ENCODE results near the gene PCDH15.

The PCDH15 gene

DNA sequence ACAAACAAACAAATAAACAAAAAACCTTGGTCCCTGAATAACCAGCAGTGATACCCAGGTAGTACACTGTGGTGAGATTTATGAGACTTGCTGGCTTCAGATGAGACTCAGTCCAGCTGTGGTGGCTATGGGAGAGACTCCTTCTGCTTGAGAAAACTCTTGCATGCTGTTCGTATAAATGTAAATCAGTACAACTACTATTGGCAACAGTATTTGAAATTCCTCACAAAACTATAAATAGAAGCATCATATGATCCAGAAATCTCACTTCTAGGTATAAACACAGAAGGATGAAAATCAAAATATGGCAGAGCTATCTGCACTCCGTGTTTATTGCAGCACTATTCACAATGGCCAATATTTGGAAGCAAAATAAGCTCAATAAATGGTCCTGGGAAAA is 692.1 kb downstream of the PCDH15 start:
- no peak for DNase-seq

DNA sequence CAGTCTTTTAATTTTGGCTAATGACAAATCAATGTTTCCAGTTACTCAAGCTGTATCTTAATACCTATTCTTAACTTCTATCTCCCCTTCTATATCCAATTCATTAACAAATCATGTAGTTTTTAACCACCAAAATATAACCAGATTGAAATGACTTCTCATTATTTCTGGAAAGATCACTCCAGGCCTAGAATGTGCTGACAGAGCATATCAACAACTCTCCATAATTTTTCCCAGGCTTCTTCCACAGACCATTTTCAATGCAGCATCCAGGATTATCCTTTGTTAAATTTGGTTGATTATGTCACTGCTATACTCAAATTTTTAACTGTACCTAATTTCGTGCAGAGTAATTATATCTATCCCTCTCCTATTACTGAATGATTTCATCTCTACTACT is 704.1 kb downstream of the PCDH15 start:
- DNase-seq: no peak

DNA sequence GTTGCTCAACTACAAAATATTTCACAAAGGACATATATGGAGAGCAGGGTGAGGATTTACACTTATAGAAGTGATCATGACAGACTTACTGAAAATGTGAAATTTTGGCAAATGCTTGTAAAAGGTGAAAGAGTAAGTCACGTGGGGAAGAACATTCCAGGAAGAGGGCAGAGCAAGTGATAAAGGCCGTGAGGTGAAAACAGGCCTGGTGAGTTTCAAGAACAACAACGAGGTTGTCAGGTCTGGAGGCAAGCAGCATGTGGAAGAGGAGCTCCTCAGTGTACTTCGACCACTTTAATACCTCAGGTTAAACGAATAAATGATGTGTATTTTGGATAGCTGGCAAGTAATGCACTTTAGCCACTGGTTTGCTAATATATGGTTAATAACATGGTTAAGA is 706.7 kb downstream of the PCDH15 start:
- no peak for DNase-seq

DNA sequence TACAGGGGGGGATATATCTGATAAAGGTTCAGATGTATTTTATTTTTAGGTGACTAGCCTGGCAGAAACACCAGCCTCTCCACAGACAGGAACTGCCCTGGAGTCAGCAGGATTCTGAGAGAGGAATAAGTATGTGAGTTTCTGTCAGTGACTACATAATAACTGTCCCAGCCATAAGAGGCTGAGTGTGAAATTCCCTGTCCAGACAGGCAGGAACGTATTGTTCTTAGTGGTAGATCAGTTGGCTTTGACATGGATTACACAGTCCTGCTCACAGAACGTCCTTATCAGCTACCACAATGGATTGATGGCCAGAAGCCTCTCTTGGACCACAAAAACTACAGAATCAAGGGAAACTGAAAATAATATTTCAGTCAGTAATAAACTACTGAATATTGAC is 709.8 kb downstream of the PCDH15 start:
- no peak for DNase-seq

DNA sequence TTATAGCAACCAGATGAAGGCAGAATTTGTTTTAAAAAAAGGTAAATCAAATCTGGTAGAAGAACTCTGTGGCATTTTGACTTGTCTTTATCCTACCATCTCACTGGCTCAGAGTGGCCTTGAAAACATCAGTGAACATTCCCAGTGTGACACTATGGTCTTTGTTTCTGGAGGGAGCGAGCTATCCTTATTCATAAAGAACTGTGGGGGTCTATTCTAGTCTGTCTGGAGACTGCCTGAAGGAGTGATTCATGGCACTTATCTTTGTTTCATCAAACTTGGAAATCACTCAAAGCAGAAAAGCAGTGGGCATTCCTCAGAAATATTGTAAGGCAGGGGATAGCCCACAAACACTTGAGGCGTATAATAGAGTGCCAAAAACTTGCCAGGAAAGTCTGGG is 719.1 kb downstream of the PCDH15 start:
- no peak for DNase-seq

DNA sequence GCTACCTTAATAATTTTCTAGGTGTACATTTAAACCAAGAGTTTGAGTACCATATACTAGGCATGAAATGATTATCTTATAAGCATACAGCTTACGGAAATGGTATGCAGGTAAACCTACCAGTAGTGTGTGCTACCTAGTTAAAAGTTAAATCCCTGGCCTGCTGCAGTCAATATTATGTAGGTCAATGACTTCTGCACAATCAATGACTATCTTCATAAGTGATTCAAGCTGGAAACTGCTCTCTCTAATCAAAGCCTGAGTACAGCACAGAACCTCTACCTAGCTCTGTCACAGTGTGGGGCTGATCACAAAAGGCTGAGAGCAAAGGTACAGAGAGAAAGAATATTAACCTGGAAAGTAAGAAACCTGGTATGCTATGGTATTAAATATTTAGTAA is 733.7 kb downstream of the PCDH15 start:
- no peak for DNase-seq

DNA sequence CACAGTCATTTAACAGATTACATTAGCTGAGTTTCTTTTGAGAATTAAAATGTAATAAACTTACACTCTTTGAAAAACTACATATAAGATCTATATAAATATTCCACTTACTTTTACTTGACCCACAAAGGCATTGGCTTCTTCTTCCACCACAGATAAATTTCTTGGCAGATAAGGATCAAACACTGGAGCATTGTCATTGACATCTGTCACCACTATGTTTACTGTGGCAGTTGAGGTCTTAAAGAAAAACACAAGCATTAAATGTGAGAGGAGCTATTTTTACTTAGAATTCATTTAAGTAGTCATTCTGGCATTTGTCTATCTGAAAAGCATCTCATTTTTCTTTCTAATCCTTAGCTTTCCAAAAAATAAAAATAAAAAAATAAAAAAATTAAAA is 734.4 kb downstream of the PCDH15 start:
- no peak for DNase-seq

DNA sequence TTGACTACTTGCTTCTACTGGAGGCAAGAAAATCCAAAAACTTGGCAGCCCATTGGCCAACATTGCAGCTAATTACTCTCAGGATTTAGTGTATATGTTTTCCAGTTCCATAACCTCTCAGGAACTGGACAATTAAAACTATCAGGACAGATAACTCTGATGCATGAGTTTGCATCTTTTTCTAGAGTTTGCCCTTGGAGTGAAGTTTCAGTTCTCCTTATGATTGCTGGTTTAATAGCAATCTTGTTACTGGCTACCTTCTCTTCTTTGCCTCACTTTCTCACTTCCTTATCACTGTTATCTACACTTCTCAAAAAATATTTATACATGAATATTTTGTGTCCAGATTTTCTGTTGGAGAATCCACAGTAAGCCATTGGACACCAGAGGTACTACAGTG is 735.9 kb downstream of the PCDH15 start:
- no peak for DNase-seq

DNA sequence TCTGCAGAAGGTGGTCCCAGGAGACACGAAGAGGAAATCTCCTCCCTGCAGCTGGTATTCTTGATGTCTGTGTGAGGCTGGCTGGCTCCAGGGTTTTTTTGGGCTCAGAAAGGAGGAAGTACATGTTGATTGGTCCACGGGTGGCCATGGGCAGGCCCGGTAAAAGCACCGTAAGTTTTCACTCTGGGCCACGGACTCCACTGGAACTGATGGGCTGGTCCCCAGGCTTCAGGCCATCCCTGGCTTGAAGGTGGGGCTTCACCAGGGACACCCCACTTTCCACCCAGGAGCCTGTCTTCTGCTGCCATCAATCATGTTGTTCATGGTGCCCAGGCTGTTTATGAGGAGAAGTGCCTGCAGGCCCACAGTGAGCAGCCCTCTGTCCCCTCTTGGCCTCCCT is 736.8 kb downstream of the PCDH15 start:
- DNase-seq: no peak

DNA sequence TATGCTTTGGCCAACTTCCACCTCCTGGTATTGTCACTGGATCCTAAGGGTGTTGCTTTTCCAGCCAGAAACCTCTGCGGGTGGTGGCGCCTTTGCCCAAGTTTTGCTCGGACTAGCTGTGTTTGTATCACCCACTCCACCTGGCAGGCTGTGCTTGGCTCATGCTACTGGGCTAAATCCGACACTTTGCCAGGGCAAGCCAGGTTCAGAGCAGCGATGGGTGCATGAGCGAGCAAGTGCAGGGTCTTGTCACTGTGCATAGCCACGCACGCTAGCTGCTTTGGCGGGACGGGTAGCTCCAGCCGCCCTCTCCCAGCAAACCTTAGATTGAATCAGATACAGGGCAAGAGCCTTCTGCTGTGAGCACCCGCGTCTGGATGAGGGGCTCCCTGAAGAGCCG is 737.5 kb downstream of the PCDH15 start:
- DNase-seq: no peak

DNA sequence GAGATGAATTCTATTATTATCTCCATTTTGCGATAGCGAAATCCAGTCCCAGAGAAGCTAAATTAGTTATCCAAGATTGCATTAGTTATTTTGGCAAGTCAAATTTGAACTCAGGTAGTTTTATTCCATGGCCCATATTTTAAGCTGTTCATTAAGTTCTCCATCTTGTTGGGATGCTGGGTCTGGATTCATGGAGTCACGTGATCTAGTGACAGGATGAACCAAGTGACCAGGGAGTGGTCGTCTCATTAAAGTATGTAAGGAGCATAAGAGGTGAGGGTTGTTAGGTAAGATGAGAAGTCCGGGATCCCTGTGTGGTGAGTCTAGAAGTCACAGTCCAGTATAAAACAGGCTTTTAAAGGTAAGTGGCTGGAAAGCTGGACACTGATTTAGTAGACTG is 740.5 kb downstream of the PCDH15 start:
- DNase-seq: no peak

DNA sequence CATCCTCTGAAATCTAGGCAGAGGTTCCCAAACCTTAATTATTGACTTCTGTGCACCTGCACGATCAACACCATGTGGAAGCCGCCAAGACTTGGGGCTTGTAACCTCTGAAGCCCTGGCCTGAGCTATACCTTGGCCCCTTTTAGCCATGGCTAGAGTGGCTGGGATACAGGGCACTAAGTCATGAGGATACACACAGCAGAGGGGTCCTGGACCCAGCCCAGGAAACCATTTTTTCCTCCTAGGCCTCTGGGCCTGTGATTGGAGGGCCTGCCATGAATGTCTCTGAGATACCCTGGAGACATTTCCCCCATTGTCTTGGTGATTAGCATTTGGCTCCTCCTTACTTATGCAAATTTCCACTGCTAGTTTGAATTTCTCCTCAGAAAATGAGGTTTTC is 743.7 kb downstream of the PCDH15 start:
- no peak for DNase-seq

DNA sequence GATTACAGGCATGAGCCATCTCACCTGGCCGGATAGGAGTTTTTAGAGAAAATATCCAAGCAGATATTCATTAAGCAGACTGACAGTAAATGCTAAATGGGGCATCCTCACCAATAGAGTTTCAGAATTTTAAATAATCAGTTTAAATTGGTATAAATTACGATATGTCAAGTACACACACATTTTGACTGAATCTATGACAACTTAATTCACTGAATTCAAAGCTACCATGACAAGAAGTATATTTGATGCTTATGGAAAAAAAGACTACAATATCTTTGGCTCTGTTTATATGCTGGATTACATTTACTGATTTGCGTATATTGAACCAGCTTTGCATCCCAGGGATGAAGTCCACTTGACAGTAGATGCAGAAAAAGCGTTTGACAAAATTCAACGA is 774.7 kb downstream of the PCDH15 start:
- no peak for DNase-seq

DNA sequence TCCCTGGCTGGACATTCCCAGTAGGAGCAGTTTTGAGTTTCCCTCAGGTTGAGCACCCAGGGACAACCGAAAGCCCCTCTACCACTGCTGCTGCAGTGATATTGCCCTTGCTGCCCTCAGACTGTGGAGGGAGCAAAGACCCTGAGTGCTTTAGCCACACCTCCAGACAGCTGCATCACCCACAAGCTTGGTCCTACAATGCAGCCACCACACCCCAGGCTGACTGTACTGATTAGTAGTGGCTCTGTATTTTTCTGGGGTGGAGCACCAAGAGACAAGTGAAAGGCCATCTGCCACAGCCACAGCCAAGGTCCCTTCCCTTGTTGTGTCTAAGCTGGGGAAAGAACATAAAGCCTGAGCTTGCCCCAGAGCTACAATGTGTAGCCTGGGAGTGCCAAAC is 789.9 kb downstream of the PCDH15 start:
- DNase-seq: no peak

DNA sequence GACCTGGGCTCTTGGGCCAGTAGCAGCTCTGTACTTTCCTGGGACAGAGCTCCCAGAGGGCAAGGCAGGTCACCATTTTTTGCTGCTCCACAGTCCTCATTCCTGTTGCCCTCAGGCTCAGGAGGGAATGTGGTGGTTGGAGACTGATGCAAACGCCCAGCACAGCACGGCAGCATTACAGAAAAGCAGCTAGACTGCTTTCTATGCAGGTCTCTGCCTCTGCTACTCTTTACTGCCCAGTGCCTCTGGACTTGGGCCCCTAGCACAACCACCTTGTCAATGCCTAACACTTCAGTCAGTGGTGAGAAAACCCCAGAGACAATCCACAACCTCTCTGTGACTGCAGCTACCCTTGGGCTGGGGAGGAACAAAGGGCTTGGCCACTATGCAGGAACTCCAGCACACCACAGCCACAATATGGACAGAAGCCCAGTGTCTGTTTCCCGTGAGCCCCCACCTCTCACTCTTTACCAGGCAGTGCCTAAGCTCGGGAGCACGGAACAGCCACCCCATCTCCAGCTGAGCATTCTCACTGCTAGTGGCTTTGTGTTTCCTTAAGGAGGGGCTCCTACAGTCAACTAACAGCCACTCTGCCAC is 790.6 kb downstream of the PCDH15 start:
- no peak for DNase-seq

DNA sequence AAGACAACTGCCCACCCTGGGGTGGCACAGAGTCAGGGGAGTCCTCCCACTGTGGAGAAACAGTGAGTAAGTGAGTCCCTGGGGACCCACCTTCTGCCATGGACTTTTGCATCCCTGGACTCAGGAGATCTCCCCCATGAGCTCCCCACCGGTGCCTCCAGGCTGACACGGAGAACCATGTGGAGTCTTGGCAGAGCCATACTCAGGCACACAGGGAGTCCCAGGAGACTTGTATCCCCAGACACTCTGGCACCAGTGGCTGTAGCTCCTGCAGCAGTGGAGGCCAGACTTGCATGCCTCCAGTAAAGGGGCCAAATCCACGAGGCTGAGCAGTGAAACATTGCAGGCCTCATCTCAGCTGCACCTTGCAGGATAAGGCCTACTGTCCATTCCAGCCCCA is 791.4 kb downstream of the PCDH15 start:
- DNase-seq: no peak

DNA sequence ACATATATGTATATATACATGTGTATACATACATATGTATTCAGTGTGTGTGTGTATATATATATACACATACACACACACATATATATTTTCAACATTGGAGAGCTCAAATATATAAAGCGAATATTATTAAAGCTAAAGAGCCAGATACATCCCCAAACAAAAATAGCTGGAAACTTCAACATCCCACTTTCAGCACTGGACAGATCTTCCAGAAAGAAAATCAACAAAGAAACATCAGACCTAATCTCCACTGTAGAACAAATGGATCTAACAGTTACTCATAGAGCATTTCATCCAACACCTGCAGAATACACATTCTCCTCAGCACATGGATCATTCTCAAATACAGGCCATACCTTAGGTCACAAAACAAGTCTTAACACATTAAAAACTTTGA is 799.0 kb downstream of the PCDH15 start:
- no peak for DNase-seq

DNA sequence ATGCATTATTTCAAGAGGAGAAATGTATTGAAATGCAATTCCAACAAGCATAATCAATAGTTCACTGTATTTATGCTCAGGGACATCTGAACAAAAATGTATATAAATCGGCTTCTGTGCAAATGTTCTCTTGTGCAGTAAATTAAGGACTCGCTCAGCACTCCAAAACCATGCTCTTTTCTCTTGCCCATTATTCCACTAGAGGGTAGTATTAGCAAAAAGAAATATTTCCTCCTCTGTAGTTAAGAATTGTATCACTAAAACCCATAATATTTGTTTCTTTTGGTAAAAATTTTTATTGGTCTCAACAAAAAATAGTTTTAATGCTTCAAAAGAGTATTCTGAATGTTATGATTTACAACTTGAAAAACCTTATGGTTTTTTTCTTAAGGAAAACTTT is 803.1 kb downstream of the PCDH15 start:
- DNase-seq: no peak

DNA sequence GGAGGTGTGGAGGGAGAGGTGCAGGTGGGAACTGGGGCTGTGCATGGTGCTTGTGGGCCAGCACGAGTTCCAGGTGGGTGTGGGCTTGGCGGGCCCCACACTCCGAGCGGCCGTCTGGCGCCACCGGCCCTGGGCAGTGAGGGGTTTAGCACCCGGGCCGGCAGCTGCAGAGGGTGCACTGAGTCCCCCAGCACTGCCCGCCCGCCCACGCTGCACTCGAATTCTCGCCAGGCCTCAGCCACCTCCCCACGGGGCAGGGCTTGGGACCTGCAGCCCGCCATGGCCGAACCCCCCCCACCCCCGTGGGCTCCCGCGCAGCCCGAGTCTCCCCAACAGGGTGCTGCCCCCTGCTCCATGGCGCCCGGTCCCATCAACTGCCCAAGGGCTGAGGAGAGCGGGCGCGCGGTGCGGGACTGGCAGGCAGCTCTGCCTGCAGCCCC is 810.2 kb downstream of the PCDH15 start:
- DNase-seq: no peak

DNA sequence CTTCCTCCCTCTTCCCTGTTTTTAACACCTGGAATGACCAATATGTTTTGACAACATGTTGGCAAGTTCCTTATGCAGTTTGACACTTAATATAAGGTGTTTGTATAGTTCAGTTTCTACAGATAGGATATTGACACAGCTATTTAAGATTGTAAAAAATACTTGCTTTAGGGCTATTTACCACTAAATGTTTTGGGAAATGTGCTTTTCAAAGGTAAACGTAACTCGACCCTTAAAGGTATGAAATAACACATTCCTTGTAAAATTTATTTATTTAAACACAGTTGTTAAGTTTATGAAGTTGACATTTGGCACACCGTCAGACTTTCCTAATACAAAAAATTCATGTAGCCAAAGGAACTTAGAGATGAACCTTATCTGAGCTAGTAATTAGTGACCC is 817.6 kb downstream of the PCDH15 start:
- DNase-seq: no peak

DNA sequence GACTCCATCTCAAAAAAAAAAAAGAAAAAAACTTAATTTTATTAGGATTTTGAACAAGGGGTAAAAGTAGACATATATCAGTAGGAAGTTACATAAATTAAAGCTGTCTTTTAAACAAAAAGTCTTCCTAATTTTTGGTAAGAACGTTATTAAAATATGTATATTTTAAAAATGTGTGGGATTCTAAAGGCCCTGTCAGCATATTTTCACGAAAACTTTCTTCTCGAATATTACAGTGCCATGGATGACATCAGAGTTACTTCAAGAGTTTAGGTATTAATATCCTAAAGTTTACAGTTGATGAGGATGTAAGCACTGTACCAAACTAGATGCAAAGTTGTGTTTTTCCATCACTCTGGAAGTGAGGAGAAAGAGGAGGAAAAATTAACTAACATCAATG is 820.8 kb downstream of the PCDH15 start:
- no peak for DNase-seq

DNA sequence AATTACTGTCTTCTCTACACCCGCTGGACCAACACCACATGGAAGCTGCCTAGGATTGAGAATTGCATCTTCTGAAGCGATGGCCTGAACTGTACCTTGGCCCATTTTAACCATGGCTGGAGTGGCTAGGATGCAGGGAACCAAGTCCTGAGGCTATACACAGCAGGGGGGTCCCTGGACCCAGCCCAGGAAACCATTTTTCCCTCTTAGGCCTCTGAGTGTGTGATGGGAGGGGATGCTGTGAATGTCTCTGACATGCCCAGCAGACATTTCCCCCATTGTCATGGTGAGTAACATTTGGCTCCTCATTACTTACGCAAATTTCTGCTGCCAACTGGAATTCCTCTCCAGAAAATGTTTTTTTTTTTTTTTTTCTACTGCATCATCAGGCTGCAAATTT is 822.7 kb downstream of the PCDH15 start:
- DNase-seq: no peak

DNA sequence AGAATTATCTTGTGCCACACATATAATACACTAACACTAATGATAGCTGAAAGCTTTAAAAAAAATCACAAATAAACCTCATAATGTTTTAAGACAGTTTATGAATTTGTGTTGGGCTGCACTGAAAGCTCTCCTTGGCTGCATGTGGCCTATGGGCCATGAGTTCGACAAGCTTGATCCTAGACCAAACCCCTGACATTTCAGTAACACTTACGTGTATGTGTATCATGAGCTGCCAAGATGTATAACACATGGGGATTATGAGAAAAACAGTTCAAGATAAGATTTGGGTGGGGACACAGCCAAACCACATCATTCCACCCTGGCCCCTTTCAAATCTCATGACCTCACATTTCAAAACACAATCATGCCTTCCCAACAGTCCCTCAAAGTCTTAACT is 823.8 kb downstream of the PCDH15 start:
- no peak for DNase-seq

DNA sequence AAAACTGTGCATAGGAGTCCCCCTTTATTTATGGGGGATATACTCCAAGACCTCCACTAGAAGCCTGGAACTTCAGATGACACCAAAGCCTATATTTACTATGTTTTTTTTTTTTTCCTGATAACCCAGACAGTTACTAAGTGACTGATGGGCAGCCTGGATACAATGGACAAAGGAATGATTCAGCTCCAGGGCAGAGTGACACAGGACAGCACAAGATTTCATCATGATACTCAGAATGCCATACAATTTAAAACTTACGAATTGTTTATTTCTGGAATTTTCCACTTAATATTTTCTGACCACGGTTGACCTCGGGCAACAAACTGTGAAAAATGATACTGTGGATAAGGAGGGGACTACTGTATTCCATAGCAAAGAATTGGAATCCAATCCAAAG is 843.6 kb downstream of the PCDH15 start:
- no peak for DNase-seq

DNA sequence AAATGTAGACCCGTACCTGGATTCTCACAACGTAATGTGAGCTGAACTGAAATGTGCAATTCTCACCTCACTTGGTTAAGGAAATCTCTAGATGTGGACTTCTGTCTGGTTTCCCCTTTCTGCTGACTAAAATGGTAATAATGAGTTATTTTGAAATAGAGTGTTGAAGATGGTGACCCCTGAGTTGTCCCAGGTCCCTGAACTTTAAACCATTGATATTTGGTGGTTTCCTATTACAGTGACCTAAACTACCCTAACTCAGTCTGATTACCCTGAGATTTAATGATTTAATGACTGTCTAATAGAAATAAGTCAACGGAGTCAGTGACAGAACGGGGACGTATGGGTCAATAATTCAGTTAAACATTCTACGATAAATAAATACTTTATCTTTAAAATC is 845.9 kb downstream of the PCDH15 start:
- DNase-seq: no peak
